GM19043 (cell line): Measurements from ENCODE around the gene NFRKB.
"Not testable (repeated sequence)": the region's sequence is repeated elsewhere in the genome, so short reads cannot be mapped to it uniquely, and the experiment has no call there.

Experiments used
- ATAC-seq: cut with Tn5 transposase; IDR thresholded peaks from one replicate; pipeline ENCODE4 v1.9.1; 2021; ENCODE audit warnings: low read depth; ENCODE audit not compliant: unreplicated experiment

The NFRKB gene

GRCh38 chr11:129847361-129847760 lies 48.0 kb downstream of the NFRKB start:
- not testable (repeated sequence) for ATAC-seq

GRCh38 chr11:129846508-129847335 lies 48.7 kb downstream of the NFRKB start:
- ATAC-seq: no peak
